Ishikawa (cell line): ENCODE results near the gene EPHA8.

Source experiments
- CEBPB ChIP-seq: IDR thresholded peaks from 2 replicates; pipeline ENCODE4 v1.6.1; 2012
- CREB1 ChIP-seq: IDR thresholded peaks from 2 replicates; pipeline ENCODE4 v1.6.1; 2012; ENCODE audit warnings: low read depth
- EGR1 ChIP-seq: IDR thresholded peaks from 2 replicates; pipeline ENCODE4 v1.6.1; 2012
- EP300 ChIP-seq: IDR thresholded peaks from 2 replicates; pipeline ENCODE4 v1.6.1; 2012; ENCODE audit warnings: borderline replicate concordance
- FOXM1 ChIP-seq: IDR thresholded peaks from 2 replicates; pipeline ENCODE4 v1.6.1; 2012; ENCODE audit warnings: low read depth, borderline replicate concordance
- MAX ChIP-seq: IDR thresholded peaks from 2 replicates; pipeline ENCODE4 v1.6.1; 2012
- NFIC ChIP-seq: IDR thresholded peaks from 2 replicates; pipeline ENCODE4 v1.6.1; 2012
- RAD21 ChIP-seq: IDR thresholded peaks from 2 replicates; pipeline ENCODE4 v1.6.1; 2012; ENCODE audit warnings: low read depth
- TAF1 ChIP-seq: IDR thresholded peaks from 2 replicates; pipeline ENCODE4 v1.6.1; 2012; ENCODE audit warnings: low read depth, mild to moderate bottlenecking
- TCF12 ChIP-seq: IDR thresholded peaks from 2 replicates; pipeline ENCODE4 v1.6.1; 2012; ENCODE audit warnings: low read depth
- TEAD4 ChIP-seq: IDR thresholded peaks from 2 replicates; pipeline ENCODE4 v1.6.1; 2012
- USF1 ChIP-seq: IDR thresholded peaks from 2 replicates; pipeline ENCODE4 v1.6.1; 2012
- YY1 ChIP-seq: IDR thresholded peaks from 2 replicates; pipeline ENCODE4 v1.6.1; 2012; ENCODE audit warnings: low read depth
- ZBTB7A ChIP-seq: IDR thresholded peaks from 2 replicates; pipeline ENCODE4 v1.6.1; 2012; ENCODE audit warnings: low read depth
- TF ChIP-seq, protein P1 (sequence below): IDR thresholded peaks from 2 replicates; pipeline ENCODE4 v1.6.1; 2012; ENCODE audit warnings: low read depth, mild to moderate bottlenecking

EPHA8 gene

GRCh38 chr1:22529901-22530621 is 33.2 kb upstream of the EPHA8 start:
- no peak for TF ChIP-seq TAF1
- no peak for TF ChIP-seq YY1
- TF ChIP-seq TCF12, result no peak
- TF ChIP-seq TEAD4, result no peak
- no peak for TF ChIP-seq CEBPB
- no peak for TF ChIP-seq NFIC
- TF ChIP-seq ZBTB7A, result no peak
- TF ChIP-seq MAX, result no peak
- no peak for TF ChIP-seq EGR1
- no peak for TF ChIP-seq RAD21
- no peak for TF ChIP-seq EP300
- TF ChIP-seq, protein P1, sequence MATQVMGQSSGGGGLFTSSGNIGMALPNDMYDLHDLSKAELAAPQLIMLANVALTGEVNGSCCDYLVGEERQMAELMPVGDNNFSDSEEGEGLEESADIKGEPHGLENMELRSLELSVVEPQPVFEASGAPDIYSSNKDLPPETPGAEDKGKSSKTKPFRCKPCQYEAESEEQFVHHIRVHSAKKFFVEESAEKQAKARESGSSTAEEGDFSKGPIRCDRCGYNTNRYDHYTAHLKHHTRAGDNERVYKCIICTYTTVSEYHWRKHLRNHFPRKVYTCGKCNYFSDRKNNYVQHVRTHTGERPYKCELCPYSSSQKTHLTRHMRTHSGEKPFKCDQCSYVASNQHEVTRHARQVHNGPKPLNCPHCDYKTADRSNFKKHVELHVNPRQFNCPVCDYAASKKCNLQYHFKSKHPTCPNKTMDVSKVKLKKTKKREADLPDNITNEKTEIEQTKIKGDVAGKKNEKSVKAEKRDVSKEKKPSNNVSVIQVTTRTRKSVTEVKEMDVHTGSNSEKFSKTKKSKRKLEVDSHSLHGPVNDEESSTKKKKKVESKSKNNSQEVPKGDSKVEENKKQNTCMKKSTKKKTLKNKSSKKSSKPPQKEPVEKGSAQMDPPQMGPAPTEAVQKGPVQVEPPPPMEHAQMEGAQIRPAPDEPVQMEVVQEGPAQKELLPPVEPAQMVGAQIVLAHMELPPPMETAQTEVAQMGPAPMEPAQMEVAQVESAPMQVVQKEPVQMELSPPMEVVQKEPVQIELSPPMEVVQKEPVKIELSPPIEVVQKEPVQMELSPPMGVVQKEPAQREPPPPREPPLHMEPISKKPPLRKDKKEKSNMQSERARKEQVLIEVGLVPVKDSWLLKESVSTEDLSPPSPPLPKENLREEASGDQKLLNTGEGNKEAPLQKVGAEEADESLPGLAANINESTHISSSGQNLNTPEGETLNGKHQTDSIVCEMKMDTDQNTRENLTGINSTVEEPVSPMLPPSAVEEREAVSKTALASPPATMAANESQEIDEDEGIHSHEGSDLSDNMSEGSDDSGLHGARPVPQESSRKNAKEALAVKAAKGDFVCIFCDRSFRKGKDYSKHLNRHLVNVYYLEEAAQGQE, result no peak

DNA sequence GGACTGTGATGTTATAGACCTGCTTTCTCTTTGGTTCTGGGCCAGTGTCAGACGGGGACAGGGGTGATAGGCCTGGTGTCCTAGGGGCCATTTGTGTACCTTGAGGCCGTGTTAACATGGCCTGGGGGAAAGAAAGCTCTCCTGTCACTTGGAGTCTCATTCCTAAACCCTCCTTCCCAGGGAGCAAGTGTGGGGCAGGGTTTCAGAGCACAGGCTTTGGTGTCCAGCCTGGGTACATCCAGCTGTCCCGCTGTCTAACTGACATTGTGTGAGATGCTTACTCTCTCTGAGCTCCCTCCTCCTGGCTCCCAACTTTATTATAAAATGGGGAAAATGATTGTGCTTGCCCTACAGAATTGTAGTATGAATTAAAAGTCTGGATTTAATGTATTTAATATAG is 32.6 kb upstream of the EPHA8 start:
- TF ChIP-seq EP300, result no peak
- no peak for TF ChIP-seq FOXM1
- no peak for TF ChIP-seq MAX
- no peak for TF ChIP-seq USF1
- no peak for TF ChIP-seq TCF12
- TF ChIP-seq, protein P1, result no peak
- TF ChIP-seq RAD21, result no peak
- no peak for TF ChIP-seq TAF1
- TF ChIP-seq EGR1, result no peak
- TF ChIP-seq CEBPB, result no peak
- no peak for TF ChIP-seq CREB1
- TF ChIP-seq NFIC, result no peak
- TF ChIP-seq TEAD4, result no peak
- no peak for TF ChIP-seq YY1
- no peak for TF ChIP-seq ZBTB7A

DNA sequence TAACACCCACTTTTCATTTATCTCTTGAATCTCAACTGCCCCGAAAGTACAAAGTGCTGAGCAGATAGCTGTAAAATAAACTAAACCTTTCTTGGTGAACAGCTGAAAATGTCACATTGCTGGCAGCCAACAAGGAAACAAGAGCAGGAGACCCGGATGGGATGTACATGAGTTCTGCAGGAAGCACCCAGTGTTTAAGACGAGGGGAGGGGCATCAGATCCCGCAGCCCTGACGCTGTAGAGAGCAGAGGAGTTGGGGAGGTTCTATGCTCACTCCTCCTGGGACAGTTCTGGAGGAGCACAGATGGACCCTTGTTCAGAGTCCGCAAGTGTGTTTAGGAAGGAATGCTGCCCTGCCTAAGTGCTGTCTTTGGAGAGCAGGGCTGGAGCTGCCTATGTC is 32.0 kb upstream of the EPHA8 start:
- no peak for TF ChIP-seq EP300
- TF ChIP-seq USF1, result no peak
- no peak for TF ChIP-seq CEBPB
- TF ChIP-seq, protein P1, result no peak
- no peak for TF ChIP-seq ZBTB7A
- no peak for TF ChIP-seq TCF12
- TF ChIP-seq MAX, result no peak
- TF ChIP-seq TAF1, result no peak
- TF ChIP-seq TEAD4, result no peak
- no peak for TF ChIP-seq FOXM1
- no peak for TF ChIP-seq RAD21
- TF ChIP-seq NFIC, result no peak
- TF ChIP-seq CREB1, result no peak
- TF ChIP-seq YY1, result no peak
